GM12878 (cell line): ENCODE measurements around the gene LRRC63.

ENCODE experiments used
- BCL11A ChIP-seq: IDR thresholded peaks from 2 replicates; pipeline ENCODE4 v1.6.1; 2011; ENCODE audit warnings: low read depth, low read length
- ETV6 ChIP-seq, 2 experiments: fragments of 450-650 bp in 1 of 2; IDR thresholded peaks in 1 of 2; conservative IDR thresholded peaks in 1 of 2; 2 replicates each; pipeline ENCODE4 v1.6.1; 2014; ENCODE audit warnings: antibody characterized with exemption in 1 of 2, borderline replicate concordance in 1 of 2, low read depth in 1 of 2, mild to moderate bottlenecking in 1 of 2, moderate library complexity in 1 of 2
- EZH2 ChIP-seq: IDR thresholded peaks from 2 replicates; pipeline ENCODE4 v1.6.1; 2012; ENCODE audit warnings: low read depth, mild to moderate bottlenecking, control low read depth, inconsistent platforms, low read length, borderline replicate concordance; ENCODE audit not compliant: control insufficient read depth
- JUND ChIP-seq: IDR thresholded peaks from 2 replicates; pipeline ENCODE4 v1.6.1; 2012; ENCODE audit warnings: low read depth, mild to moderate bottlenecking, low read length, improper control_type of control experiment, moderate library complexity
- POLR2A ChIP-seq: IDR thresholded peaks from 2 replicates; pipeline ENCODE4 v1.6.1; 2011; ENCODE audit warnings: low read depth, mild to moderate bottlenecking, low read length
- POLR2AphosphoS5 ChIP-seq: IDR thresholded peaks from 2 replicates; pipeline ENCODE4 v1.6.1; 2011; ENCODE audit warnings: mild to moderate bottlenecking, low read length, inconsistent platforms
- SIN3A ChIP-seq: IDR thresholded peaks from 2 replicates; pipeline ENCODE4 v1.6.1; 2012; ENCODE audit warnings: low read depth, low read length, improper control_type of control experiment
- TCF3 ChIP-seq: IDR thresholded peaks from 2 replicates; pipeline ENCODE4 v1.6.1; 2012; ENCODE audit warnings: low read depth, mild to moderate bottlenecking, low read length, borderline replicate concordance; ENCODE audit not compliant: insufficient read depth
- YY1 ChIP-seq: IDR thresholded peaks from 2 replicates; pipeline ENCODE4 v1.6.1; 2011; ENCODE audit warnings: low read depth, mild to moderate bottlenecking, low read length
- ZZZ3 ChIP-seq: IDR thresholded peaks from 2 replicates; pipeline ENCODE4 v1.6.1; 2011; ENCODE audit warnings: low read depth; ENCODE audit not compliant: control insufficient read depth, insufficient read length
- TF ChIP-seq, protein P1 (sequence below): IDR thresholded peaks from 2 replicates; pipeline ENCODE4 v1.6.1; 2012; ENCODE audit warnings: mild to moderate bottlenecking, low read depth, low read length

DNA sequence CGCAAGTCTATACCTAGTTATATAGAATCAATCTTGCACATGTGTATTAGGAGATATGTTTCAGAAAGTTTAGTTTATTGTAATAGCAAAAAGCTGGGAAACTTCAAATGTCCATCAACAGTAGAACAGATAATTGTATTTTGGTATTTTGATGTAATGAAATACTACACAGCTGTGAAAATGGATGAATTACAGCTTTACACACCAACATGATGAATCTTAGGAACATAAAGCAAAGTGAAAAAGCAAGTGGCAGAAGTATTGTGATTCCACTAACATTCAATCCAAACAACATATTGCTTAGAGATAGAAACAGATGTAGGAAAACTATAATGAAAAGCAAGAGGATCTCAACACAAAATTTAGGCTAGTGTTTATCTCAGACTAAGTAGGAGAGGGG is 102.9 kb downstream of the LRRC63 start:
- TF ChIP-seq POLR2A (no peak), EZH2 (no peak), YY1 (no peak), ZZZ3 (no peak), POLR2AphosphoS5 (no peak), TCF3 (no peak), ETV6 (conservative IDR thresholded peaks at IDR 0.05 in 1 of 2, IDR thresholded peaks at IDR 0.05 in 1 of 2; ENCODE audit: borderline replicate concordance in 1 of 2, low read depth in 1 of 2) (no peak), JUND (no peak), SIN3A (no peak), BCL11A (no peak)
- TF ChIP-seq, protein P1, sequence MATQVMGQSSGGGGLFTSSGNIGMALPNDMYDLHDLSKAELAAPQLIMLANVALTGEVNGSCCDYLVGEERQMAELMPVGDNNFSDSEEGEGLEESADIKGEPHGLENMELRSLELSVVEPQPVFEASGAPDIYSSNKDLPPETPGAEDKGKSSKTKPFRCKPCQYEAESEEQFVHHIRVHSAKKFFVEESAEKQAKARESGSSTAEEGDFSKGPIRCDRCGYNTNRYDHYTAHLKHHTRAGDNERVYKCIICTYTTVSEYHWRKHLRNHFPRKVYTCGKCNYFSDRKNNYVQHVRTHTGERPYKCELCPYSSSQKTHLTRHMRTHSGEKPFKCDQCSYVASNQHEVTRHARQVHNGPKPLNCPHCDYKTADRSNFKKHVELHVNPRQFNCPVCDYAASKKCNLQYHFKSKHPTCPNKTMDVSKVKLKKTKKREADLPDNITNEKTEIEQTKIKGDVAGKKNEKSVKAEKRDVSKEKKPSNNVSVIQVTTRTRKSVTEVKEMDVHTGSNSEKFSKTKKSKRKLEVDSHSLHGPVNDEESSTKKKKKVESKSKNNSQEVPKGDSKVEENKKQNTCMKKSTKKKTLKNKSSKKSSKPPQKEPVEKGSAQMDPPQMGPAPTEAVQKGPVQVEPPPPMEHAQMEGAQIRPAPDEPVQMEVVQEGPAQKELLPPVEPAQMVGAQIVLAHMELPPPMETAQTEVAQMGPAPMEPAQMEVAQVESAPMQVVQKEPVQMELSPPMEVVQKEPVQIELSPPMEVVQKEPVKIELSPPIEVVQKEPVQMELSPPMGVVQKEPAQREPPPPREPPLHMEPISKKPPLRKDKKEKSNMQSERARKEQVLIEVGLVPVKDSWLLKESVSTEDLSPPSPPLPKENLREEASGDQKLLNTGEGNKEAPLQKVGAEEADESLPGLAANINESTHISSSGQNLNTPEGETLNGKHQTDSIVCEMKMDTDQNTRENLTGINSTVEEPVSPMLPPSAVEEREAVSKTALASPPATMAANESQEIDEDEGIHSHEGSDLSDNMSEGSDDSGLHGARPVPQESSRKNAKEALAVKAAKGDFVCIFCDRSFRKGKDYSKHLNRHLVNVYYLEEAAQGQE: no peak
